Subcutaneous adipose tissue (tissue), 4 donors: ENCODE results near the gene KLC4. TPM values are rescaled to one million over a fixed set of nuclear protein-coding genes. Genes with fewer than 3 reads are reported as not detected.

Experiments
- total RNA-seq, 4 donors: library from RNA; depleted of rRNA; stranded (reverse); fragments of >200 nt; gene quantifications; one replicate each; pipeline ENCODE4 v1.1.0, GENCODE V29; 2016
- TF ChIP-seq, protein P1 (sequence below): fragments of 450-650 bp; IDR thresholded peaks from one replicate; pipeline ENCODE4 v1.5.1; 2016; ENCODE audit warnings: low read depth, mild to moderate bottlenecking, control low read depth, antibody characterized with exemption, moderate library complexity

The KLC4 gene
- total RNA-seq, 4 donors from 2014 or later = 10.9 to 24.7 (median 21.9) TPM

DNA sequence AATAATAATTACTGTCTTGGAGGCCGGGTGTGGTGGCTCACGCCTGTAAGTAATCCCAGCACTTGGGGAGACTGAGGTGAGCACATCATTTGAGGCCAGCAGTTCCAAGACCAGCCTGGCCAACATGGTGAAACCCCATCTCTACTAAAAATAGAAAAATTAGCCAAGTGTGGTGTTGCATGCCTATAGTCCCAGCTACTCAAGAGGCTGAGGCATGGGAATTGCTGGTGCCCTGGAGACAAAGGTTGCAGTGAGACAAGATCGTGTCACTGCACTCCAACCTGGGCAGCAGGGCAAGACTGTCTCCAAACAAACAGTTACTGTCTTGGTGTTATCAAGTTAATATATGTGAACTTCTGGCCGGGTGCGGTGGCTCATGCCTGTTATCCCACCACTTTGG is 33.1 kb upstream of the KLC4 start:
- TF ChIP-seq, protein P1, sequence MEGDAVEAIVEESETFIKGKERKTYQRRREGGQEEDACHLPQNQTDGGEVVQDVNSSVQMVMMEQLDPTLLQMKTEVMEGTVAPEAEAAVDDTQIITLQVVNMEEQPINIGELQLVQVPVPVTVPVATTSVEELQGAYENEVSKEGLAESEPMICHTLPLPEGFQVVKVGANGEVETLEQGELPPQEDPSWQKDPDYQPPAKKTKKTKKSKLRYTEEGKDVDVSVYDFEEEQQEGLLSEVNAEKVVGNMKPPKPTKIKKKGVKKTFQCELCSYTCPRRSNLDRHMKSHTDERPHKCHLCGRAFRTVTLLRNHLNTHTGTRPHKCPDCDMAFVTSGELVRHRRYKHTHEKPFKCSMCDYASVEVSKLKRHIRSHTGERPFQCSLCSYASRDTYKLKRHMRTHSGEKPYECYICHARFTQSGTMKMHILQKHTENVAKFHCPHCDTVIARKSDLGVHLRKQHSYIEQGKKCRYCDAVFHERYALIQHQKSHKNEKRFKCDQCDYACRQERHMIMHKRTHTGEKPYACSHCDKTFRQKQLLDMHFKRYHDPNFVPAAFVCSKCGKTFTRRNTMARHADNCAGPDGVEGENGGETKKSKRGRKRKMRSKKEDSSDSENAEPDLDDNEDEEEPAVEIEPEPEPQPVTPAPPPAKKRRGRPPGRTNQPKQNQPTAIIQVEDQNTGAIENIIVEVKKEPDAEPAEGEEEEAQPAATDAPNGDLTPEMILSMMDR = no peak

DNA sequence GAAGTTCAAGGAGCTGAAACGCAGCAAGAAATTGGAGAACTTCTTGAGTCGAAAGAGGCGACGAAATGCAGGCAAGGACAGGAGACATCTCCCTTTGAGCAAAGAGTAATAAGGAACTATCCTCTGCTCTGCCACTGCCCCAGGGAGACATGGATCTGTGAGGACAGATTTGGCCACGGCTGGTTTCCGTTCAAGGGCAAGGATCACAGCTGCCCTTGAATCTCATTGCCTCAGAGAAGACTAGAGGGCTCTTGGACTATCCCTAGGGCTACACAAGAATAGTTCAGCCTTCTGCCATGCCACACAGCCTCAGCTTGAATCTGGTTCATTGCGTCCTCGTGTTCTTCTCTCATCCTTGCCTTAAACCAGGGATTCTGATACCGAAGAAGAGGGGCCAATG is 30.3 kb upstream of the KLC4 start:
- TF ChIP-seq, protein P1 = no peak

DNA sequence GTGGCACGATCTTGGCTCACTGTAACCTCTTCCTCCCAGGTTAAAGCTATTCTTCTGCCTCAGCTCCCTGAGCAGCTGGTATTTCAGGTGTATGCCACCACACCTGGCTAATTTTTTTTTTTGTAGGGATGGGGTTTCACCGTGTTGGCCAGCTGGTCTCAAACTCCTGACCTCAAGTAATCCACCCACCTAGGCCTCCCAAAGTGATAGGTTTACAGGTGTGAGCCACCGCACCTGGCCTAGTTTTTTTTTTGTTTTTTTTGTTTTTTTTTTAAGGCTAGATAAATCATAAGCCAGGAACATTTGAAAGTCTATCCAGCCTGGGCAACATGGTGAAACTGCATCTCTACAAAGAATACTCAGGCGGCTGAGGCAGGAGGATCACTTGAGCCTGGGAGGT is 27.1 kb upstream of the KLC4 start:
- TF ChIP-seq, protein P1 = no peak

DNA sequence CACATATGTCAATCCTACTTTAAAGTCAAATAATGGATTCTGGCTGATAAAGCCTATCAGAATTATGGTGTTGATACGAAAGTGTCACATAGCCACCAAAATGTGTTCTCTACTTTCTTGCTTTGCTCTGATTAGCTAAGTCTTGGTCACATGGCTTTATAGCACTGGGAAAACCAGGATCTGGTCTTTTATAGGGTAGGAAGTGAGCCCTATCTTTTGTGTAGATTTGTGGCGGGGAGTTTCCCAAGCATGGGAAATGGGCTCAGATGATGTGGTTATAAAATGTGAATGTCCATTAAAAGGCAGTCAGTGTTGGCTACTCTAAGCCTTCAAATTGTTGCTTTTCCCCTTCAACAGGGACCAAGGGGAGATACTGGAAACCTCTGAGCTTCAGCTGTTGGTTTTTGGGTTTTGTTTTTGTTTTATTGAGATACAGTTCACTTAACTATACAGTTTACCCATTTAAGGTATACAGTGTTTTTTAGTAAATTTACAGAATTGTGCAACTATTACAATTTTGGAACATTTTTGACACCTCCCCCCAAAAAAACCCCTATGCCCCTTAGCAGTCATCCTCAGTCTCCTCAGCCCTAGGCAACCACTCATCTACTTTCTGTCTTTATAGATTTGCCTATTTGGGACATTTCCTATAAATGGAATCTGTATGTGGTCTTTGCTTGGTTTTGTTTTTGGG is 25.8 kb upstream of the KLC4 start:
- TF ChIP-seq, protein P1 = no peak

DNA sequence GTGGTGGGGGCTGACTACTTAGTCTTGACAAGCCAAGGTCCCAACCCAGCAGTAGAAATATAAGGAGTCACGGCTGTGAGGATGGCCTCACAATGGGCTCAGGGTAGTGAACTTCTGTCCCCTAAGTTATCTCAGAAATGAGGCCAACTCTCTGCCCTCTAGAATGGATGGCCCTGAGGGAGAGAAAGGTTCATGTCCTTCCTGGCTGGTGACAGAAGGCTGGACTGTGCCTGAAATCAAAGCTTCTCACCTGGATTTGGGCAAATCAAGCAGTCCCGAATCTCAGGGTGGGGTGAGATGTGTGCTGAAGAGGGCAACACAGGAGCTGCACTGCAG is 25.3 kb upstream of the KLC4 start:
- TF ChIP-seq, protein P1 = no peak

DNA sequence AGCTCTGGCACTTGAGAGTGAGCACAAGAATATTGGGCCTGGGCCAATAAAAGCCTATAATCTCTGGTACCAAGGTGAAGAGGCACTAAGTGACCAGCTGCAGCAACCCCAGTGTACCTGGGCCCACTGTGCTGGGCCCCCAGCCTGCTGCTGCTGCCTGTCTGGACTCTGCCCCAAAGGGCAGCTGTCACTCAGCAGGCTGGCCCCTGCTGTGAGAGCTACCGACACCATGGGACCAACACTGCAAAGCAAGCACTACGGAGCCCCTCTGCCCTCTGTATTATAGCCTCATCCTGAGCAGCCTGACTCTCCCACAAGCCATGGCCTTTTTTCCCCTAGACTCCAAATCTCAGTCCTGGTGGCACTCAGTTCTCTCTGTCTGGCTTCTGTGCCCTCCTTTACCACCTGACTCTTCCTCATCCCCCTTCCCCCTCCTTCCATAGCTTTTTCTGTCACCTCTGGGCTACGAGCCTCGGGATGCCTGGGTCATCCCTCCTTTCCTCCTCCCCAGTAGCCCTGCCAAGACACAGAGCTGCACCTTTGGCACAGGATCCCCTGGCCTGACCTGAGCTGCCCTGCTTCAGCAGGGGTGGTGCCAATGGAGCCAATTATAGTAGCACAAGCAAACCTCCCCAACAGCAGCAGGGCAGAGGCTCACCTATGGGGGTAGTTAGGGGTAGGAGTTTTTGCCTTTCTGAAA is 23.8 kb upstream of the KLC4 start:
- TF ChIP-seq, protein P1 = no peak

DNA sequence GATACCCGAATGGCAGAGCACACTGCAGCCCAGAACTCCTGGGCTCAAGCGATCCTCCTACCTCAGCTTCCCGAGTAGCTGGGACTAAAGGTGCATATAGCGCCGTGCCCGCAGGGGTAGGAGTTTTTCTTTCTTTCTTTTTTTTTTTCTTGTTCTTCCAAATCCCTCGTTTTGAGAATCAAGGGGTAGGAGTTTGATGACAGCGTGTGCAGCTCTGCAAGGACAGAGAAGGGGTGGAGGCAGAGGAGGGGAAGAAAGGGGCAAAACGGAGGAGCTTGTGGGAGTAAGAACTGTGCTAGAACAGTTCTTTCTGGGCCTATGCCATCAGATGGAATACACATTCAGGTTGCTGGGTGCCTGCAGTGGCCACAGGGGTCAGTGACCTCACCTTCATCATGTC is 22.7 kb upstream of the KLC4 start:
- TF ChIP-seq, protein P1 = no peak
